H54 (cell line): ENCODE data around the gene EXOC4.
"Not testable (repeated sequence)": the region's sequence is repeated elsewhere in the genome, so short reads cannot be mapped to it uniquely, and the experiment has no call there.

ENCODE experiments used
- DNase-seq: peaks from one replicate; pipeline ENCODE4 v3.0.0; 2011; ENCODE audit warnings: low spot score, mixed read lengths; ENCODE audit not compliant: insufficient read length
- FAIRE-seq: peaks from 3 replicates; lab custom pipeline; 2011; peaks lifted over from hg19 to GRCh38; lab: Jason Lieb, UNC
- POLR2A ChIP-seq: IDR thresholded peaks from 2 replicates; pipeline ENCODE4 v1.6.1; 2011; ENCODE audit warnings: low read depth, mild to moderate bottlenecking, low read length

The EXOC4 gene

DNA sequence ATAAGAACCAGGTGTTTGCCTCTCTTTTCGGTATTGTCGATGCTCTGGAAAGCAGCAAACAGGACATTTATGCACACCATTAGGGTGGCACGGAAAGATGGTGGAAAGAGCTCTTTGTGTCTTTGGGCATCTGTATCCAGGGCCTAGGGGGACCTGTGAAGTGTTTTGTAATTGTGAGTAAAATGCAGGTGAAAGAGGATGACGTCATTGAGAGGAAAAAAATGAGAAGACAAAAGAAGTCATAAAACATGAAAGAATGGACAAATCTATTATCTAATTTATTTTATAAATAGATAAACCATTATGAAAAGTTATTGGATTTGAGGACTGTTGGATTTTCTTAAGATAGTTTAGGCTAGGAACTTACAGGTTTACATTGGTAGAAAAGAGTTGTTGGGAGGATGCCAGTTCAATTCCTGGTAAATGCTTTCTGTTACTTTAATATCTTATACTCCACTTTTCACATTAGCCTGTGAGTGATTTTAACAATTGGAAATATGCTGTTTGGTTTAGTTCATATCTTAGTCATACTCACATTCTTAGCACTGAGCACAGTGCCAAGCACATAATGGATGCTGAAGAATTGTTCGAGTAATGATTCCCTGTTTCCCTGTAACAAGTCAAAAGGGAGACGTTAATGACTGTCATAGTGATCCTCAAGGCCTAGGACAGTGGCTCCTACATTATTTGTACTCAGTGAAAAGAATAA, 62.6 kb downstream of the EXOC4 start:
- DNase-seq (no peak), FAIRE-seq (no peak)
- TF ChIP-seq POLR2A, result no peak

DNA sequence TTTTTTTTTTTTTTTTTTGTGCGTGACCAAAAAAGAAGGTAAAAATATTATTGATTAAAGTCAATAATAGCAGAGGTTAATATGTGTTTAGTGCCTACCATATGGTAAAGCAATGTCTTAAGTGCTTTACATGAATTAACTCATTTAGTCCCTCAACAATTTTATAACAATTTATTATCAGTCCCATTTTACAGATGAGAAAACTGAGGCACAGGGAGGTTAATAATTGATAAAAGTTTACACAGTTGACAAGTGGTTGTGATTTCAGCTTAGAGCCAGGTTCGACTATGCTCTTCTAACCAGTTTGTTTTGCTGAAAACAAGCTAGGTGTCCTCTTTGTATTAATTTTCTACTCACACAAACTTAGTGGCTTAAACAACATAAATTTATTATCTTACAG, 67.0 kb downstream of the EXOC4 start:
- DNase-seq (no peak), FAIRE-seq (no peak)
- no peak for TF ChIP-seq POLR2A

DNA sequence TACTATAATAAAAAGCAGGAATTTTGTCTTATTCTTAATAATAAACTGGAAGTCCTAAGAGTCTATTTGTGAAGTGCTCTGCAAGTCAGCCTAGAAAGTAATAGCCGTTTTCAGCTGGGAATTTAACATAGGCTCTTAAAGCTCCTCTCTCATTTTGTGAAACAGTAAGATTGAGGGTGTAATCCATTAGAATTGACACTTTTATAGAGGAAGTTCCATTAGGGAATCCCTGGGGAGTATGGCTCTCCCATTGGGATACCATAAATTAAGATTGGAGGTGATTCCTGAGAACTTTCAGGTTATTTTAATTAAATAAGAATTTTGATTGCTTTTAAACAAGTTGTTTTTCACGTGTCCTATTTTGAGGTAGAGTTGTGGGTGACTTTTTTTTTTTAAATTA, 68.0 kb downstream of the EXOC4 start:
- no peak for FAIRE-seq
- DNase-seq, result no peak
- no peak for TF ChIP-seq POLR2A

DNA sequence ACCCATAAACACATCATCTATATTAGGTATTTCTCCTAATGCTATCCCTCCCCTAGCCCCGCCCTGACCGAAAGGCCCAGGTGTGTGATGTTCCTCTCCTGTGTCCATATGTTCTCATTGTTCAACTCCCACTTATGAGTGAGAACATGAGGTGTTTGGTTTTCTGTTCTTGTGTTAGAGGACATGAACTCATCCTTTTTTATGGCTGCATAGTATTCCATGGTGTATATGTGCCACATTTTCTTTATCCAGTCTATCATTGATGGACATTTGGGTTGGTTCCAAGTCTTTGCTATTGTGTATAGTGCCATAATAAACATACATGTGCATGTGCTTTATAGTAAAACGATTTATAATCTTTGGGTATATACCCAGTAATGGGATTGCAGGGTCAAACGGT, 68.5 kb downstream of the EXOC4 start:
- not testable (repeated sequence) for DNase-seq, FAIRE-seq

DNA sequence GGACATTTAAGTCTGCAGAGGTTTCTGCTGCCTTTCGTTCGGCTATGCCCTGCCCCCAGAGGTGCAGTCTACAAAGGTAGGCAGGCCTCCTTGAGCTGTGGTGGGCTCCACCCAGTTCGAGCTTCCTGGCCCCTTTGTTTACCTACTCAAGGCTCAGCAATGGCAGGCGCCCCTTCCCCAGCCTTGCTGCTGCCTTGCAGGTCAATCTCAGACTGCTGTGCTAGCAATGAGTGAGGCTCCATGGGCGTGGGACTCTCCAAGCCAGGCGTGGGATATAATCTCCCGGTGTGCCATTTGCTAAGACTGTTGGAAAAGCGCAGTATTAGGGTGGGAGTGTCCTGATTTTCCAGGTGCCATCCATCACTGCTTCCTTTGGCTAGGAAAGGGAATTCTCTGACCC, 73.9 kb downstream of the EXOC4 start:
- DNase-seq, FAIRE-seq: not testable (repeated sequence)

DNA sequence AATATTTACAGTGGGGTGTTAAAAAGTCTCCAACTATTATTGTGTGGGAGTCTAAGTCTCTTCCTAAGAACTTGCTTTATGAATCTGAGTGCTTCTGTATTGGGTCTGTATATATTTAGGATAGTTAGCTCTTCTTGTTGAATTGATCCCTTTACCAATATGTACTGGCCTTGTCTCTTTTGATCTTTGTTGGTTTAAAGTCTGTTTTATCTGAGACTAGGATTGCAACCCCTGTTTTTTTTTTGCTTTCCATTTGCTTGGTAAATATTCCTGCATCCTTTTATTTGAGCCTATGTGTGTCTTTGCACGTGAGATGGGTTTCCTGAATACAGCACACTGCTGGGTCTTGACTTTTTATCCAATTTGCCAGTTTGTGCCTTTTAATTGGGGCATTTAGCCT, 75.1 kb downstream of the EXOC4 start:
- FAIRE-seq, DNase-seq: not testable (repeated sequence)

DNA sequence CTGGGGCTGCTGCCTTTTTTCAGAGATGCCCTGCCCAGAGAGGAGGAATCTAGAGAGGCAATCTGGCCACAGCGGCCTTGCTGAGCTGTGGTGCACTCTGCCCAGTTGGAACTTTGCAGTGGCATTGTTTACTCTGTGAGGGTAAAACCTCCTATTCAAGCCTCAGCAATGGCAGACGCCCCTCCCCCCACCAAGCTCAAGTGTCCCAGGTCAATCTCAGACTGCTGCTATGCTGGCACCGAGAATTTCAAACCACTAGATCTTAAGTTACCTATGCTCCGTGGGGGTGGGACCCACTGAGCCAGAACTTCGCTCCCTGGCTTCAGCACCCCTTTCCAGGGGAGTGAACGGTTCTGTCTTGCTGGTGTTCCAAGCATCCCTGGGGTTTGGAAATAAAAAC, 77.2 kb downstream of the EXOC4 start:
- TF ChIP-seq POLR2A, result no peak
- DNase-seq (no peak), FAIRE-seq (no peak)

DNA sequence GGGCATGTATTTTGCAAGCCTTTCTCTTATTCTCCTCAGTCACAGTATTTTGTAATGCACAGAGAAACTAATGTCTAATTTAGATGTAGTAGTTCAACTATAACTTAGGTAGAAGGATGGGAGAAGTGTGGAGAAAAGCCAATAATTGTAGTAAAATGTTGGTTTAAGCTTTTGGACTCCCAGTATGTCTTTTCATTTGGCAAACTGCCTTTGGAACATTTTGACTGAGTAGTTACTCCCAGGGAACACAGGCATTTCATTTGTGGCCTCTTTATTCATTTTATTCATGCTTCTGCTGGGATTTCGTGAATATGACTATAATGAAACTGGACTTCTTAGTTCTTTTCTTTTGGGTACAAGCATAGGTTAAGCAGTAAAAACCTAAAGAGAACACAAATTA, 79.0 kb downstream of the EXOC4 start:
- TF ChIP-seq POLR2A, result no peak
- no peak for FAIRE-seq
- no peak for DNase-seq

DNA sequence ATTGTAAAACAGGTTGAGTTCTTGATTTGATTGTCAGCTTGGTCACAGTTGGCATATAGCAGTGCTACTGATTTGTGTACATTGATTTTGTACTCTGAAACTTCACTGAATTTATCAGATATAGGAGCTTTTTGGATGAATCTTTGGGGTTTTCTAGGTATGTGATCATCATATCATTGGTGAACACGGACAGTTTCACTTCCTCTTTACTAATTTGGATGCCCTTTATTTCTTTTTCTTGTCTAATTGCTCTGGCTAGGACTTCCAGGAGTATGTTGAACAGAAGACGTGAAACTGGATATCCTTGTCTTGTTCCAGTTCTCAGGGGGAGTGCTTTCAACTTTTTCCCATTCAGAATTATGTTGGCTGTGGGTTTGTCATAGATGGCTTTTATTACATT, 86.9 kb downstream of the EXOC4 start:
- no peak for TF ChIP-seq POLR2A
- FAIRE-seq (peak; percentile 48), DNase-seq (no peak)

DNA sequence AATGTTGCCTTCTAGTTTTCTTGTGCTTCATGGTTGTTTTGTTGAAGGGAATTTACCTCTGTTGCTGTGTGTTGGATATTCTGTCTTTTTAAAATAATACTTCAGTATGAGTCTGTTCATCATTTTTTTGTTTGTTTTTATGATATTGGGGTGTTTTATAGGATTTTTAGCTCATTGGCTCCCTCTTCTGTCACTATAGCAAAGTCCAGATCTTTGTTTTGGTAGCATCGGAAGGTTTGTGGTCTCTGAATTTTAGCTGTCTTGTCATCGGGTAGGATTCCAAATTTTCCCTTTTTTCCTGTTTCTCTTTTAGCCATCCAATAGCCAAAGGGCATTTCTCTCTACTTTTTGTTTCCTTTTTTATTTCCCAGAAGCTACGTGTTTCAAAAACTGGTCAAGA, 91.4 kb downstream of the EXOC4 start:
- DNase-seq, result no peak
- TF ChIP-seq POLR2A, result no peak
- peak; percentile 11 for FAIRE-seq

DNA sequence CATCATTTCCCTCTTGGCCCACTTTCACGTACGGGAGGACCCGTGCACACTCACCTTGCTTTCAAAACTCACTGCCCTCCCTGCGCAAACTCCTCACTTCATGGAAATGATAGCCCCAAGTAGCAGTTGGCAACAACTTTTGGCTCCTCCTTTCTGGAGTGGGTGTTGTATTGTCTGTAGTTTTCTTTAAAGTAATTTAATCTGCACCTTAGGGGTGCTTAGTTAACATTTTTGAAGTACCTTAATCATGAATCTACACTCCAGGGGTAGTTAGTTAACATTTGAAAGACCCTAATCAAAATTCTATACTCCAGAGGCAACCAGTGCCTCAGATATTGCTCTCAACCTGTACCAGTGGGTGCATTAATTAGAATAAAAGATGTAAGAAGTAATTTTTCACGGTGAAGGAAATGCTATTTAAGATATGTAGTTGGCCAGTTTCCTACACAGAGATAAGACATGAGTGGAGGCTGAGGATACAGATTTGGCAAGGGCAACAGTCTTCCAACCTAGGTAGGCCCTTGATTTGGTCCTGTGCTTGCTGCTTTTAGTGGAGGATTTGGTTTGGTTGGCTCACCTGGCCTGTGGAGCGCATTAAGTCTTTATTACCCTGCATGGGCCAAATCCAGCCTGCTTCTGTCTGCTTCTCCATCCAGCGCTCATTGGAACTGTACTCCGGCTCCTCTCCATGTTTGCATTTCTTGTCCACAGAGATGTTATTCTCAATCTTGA, 93.0 kb downstream of the EXOC4 start:
- FAIRE-seq, result no peak
- no peak for TF ChIP-seq POLR2A
- no peak for DNase-seq

DNA sequence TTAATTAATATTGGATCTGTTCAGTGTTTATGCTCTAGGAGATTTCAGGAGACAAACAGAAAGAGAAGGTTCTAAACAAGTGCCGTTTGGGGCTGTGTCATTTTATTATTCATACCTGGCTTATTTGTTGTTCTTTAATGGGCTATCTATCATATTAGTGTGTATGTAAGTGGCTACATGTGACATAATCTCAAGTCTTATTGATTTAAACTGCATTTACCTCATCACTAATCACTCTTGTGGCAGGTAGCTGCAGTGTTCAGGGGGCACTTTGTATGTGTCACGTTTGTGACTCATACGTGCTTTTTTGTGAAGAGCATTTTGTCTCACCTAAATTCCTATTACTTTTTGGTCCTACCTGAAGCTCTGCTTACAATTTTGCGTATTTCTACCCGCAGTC, 95.4 kb downstream of the EXOC4 start:
- no peak for TF ChIP-seq POLR2A

DNA sequence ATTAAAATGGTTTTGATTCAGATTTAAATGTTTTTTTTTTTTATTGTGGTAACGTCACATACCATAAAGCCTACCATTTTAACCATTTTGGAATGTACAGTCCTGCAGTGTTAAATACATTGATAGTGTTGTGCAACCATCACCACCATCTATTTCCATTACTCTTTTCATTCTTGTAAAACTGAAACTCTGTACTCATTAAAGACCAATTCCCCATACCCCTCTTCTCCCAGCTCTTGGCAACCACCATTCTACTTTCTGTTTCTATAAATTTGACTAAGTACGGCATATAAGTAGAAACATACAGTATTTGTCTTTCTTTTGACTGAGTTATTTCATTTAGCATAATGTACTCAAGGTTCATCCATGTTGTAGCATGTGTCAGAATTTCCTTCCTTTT, 96.2 kb downstream of the EXOC4 start:
- TF ChIP-seq POLR2A, result no peak
- no peak for FAIRE-seq

More for the DNA sequence above, 95.4 kb downstream of the EXOC4 start:
- FAIRE-seq, result no peak
- DNase-seq, result no peak

DNA sequence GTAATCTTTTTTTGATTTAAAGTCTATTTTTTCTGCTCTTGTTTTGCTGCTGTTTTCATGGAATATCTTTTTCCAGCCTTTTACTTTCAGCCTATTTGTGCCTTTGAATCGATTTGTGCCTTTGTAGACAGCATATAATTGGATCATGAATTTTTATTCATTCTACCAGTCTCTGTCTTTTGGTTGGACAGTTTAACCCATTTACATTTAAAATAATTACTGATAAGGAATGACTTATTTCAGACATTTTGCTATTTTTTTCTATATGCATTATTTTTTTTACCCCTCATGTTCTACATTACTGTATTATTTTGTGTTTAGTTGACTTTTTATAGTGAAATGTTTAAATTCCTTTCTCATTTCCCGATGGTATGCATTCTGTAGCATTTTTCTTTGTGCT, 99.6 kb downstream of the EXOC4 start:
- TF ChIP-seq POLR2A, result no peak
- FAIRE-seq (no peak), DNase-seq (no peak)

More for the DNA sequence above, 96.2 kb downstream of the EXOC4 start:
- DNase-seq, result no peak

DNA sequence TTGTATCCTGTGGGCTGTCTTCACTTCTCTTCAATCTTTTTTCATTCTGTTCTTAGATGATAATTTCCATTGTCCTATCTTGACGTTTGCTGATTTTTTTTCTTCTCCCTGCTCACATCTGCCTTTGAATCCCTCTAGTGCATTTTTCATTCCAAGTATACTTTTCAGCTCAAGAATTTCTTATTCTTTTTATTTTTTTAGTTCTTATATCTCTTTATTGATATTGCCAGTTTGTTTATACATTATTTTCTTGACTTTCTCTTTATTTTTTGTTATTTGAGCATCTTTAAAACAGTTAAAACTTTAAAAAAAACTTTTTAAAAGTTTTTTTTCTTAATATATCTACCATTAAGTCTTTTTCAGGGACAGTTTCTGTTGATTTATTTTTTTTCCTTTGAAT, 100.9 kb downstream of the EXOC4 start:
- FAIRE-seq (no peak), DNase-seq (no peak)
- no peak for TF ChIP-seq POLR2A
